CD4-positive, CD25-positive, alpha-beta regulatory T cell (primary cell): ENCODE data around the gene B4GALT2. TPM values are rescaled to one million over a fixed set of nuclear protein-coding genes. Genes with fewer than 3 reads are reported as not detected.

Experiments
- ATAC-seq, 2 donors: fragments of 150-1000 bp; cut with Tn5 transposase; one replicate each; pipeline ENCODE4 v1.10.0; 2021; ENCODE audit warnings: low read depth in 2 of 2, moderate number of reproducible peaks in 2 of 2, moderate library complexity in 1 of 2
- DNase-seq, 3 donors: peaks; one replicate each; pipeline versions ENCODE4 v3.0.0 to v3.0.0-alpha.2; 2012 to 2022; ENCODE audit warnings: mixed read lengths in 1 of 3
- H3K27ac ChIP-seq: one replicate; pipeline ENCODE4 v1.7.0; 2013; ENCODE audit warnings: mild to moderate bottlenecking, low read length; ENCODE audit not compliant: insufficient read depth, poor library complexity, severe bottlenecking
- H3K27me3 ChIP-seq: one replicate; pipeline ENCODE4 v1.7.0; 2013; ENCODE audit warnings: low read length; ENCODE audit not compliant: control insufficient read depth, insufficient read depth
- H3K36me3 ChIP-seq: one replicate; pipeline ENCODE4 v1.7.0; 2013; ENCODE audit warnings: mild to moderate bottlenecking, low read length, moderate library complexity; ENCODE audit not compliant: control insufficient read depth, insufficient read depth
- H3K4me1 ChIP-seq: 2 replicates; pipeline ENCODE4 v1.7.0; 2013; ENCODE audit warnings: mild to moderate bottlenecking, low read length; ENCODE audit not compliant: insufficient read depth, control insufficient read depth, poor library complexity, severe bottlenecking
- H3K4me3 ChIP-seq: one replicate; pipeline ENCODE4 v1.7.0; 2013; ENCODE audit warnings: low read depth, mild to moderate bottlenecking, low read length, moderate library complexity
- H3K9me3 ChIP-seq, 2 experiments: 1 replicate in 1 of 2; 2 replicates in 1 of 2; pipeline ENCODE4 v1.7.0; 2013; ENCODE audit warnings: low read length in 2 of 2, mild to moderate bottlenecking in 1 of 2, moderate library complexity in 1 of 2; ENCODE audit not compliant: control insufficient read depth in 2 of 2
- H3K27ac Mint-ChIP-seq, 3 donors: one replicate each; pipeline ENCODE4 v1.8.0; 2020 to 2022; ENCODE audit warnings: mild to moderate bottlenecking in 3 of 3, mixed read lengths in 3 of 3, moderate library complexity in 2 of 3
- H3K27me3 Mint-ChIP-seq: one replicate; pipeline ENCODE4 v1.8.0; 2022; ENCODE audit warnings: mild to moderate bottlenecking, mixed read lengths
- H3K36me3 Mint-ChIP-seq: one replicate; pipeline ENCODE4 v1.8.0; 2020; ENCODE audit warnings: mixed read lengths
- H3K4me1 Mint-ChIP-seq, 4 donors: one replicate each; pipeline ENCODE4 v1.8.0; 2020 to 2022; ENCODE audit warnings: mixed read lengths in 4 of 4, mild to moderate bottlenecking in 1 of 4
- H3K4me3 Mint-ChIP-seq, 4 donors: one replicate each; pipeline ENCODE4 v1.8.0; 2020 to 2022; ENCODE audit warnings: mild to moderate bottlenecking in 4 of 4, mixed read lengths in 4 of 4, moderate library complexity in 3 of 4
- H3K9me3 Mint-ChIP-seq, 7 donors: one replicate each; pipeline ENCODE4 v1.8.0; 2020 to 2022; ENCODE audit warnings: mixed read lengths in 7 of 7, mild to moderate bottlenecking in 3 of 7, moderate library complexity in 2 of 7
- polyA plus RNA-seq, 4 donors: library from polyadenylated mRNA; unstranded; fragments of 300-500 nt; fragmentation: Illumina TruSeq; gene quantifications; one replicate each; pipeline ENCODE4 v1.2.3, GENCODE V29; 2021
- total RNA-seq: library from RNA; stranded (reverse); gene quantifications from one replicate; pipeline ENCODE4 v1.2.3, GENCODE V29; 2022

B4GALT2 gene
- total and polyA plus RNA-seq, 5 donors from 2014 or later: 0.20 to 0.86 (median 0.32) TPM

DNA sequence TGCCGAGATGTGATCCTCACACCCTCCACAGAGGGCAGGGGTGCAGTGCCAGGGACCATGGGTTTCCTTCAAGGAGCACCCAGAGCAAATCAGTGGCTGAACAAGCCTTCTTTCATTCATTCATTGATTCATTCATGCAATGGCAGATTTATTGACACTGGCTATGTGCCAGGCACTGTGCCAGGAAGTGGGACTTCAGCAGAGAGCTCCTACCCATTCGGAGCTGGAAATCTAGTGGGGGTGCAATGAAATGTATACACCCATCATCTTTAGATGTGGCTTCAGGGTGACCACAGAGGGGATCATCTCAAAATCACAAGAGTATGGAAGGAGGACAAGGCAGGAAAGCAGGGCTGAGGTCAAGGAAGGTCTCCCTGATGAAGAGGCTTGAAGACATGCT, 33.4 kb downstream of the B4GALT2 start:
- Histone ChIP-seq H3K27ac (no peak overlapping the region), H3K27me3 (no peaks in the 10 kb centered on the region), H3K4me3 (no peak overlapping the region), H3K36me3 (no peaks in the 10 kb centered on the region), H3K4me1 (no peaks in the 10 kb centered on the region), H3K9me3 (no peaks in the 10 kb centered on the region)
- no peak overlapping the region for H3K4me3 Mint-ChIP-seq
- ATAC-seq (no peak), DNase-seq (no peak)
- peak overlapping the region in 1 of 3 donors; percentile 3 for H3K27ac Mint-ChIP-seq
- peaks cover 0 to 4% (median 0%) of the 10 kb centered on the region in 4 donors for H3K4me1 Mint-ChIP-seq
- H3K27me3 Mint-ChIP-seq: peaks cover 5% of the 10 kb centered on the region
- no peaks in the 10 kb centered on the region for H3K9me3 Mint-ChIP-seq
- H3K36me3 Mint-ChIP-seq: no peaks in the 10 kb centered on the region

DNA sequence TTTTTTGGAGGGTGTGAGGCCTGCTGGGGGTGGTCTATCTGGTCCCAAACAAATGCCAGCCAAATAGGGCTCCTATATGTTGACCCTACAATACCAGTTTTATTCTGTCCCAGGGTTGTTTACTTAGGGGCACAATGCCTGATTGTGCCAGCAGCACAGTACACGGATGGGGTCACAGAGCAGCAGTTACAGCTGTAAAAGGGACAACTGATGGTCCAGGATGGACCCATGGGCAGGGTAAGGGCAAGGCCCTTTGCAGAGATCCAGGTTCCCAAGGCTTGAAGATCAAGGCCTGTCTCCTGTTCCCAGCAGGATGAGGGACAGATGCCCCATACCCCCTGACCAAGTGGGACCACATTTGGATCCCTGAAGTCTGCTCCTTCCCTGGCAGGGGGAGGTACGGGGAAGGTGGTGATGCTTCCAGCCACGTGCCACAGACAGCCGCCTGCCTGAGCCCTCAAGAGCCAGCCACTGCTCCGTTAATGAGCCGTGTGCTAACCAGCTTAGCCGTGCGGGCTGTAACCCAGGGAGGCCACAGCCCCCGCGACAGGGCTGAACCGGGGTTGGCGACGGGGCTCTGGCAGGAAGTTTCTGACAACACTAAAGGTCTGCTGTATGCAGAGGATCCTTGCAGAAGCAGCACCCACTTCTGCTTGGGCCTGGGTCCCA, 34.1 kb downstream of the B4GALT2 start:
- Mint-ChIP-seq H3K36me3 (no peaks in the 10 kb centered on the region), H3K4me3 (no peak overlapping the region), H3K4me1 (peaks cover 0 to 3% (median 0%) of the 10 kb centered on the region in 4 donors), H3K9me3 (no peaks in the 10 kb centered on the region), H3K27ac (no peak overlapping the region), H3K27me3 (peaks cover 5% of the 10 kb centered on the region)
- Histone ChIP-seq H3K27me3 (no peaks in the 10 kb centered on the region), H3K4me3 (no peak overlapping the region), H3K36me3 (no peaks in the 10 kb centered on the region), H3K27ac (no peak overlapping the region), H3K9me3 (no peaks in the 10 kb centered on the region), H3K4me1 (no peaks in the 10 kb centered on the region)
- ATAC-seq (no peak), DNase-seq (no peak)

DNA sequence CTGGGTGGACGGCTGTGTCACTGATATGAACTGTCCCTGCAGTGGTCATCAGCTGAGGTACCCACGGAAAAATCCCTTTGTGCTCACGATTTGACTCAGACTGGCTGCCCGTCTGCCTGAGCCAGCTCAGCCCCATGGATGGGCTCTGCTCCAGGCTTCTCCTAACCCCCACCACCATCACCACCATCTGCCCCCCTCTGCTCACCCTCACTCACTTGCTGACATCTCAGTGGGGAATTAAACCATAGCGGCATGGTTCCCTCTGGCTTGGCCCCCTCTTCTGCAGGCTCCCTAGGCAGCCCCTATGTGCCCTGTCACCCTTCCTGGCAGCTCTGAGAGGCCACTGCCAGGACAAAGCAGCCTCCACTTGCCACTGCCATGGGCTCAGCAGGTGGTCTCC, 34.9 kb downstream of the B4GALT2 start:
- Mint-ChIP-seq H3K27ac (no peak overlapping the region), H3K36me3 (no peaks in the 10 kb centered on the region), H3K27me3 (peaks cover 5% of the 10 kb centered on the region), H3K4me1 (peaks cover 0 to 2% (median 0%) of the 10 kb centered on the region in 4 donors), H3K4me3 (no peak overlapping the region), H3K9me3 (no peaks in the 10 kb centered on the region)
- no peak for ATAC-seq
- Histone ChIP-seq H3K4me3 (no peak overlapping the region), H3K27me3 (no peaks in the 10 kb centered on the region), H3K27ac (no peak overlapping the region), H3K36me3 (no peaks in the 10 kb centered on the region), H3K9me3 (no peaks in the 10 kb centered on the region), H3K4me1 (no peaks in the 10 kb centered on the region)
- no peak for DNase-seq

DNA sequence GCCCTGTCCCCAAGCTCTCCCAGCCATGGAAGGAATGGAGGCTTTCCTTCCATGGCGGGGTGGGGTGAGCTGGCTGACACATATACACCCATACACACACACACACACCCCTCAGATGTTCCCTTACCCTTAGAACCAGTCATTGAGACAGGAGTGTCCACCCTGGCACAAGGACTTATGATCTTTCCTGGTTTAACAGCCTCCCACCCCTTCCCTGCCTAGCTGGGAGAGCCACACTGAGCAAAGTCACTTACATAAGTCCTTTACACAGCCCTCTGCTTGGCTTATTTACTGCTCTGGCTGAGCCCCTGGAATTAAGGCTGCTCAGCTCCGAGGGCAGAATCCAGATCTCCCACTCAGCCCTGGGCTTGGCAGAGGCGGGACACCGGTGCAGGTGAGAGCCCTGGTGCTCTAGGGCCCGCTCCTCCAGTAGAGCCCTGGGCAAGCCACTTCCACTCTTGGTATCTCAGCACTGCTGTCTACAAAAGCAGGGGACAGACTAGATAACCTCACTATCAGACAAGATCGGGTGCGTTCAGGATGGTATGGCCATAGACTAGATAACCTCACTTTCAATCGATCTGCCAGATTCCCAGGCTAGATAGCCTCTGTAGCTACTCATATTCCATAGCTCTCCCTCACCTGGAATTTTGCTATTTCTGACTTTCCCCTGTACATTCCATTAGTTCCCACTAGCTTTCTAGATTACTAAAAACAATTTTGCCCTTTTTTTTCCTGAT, 35.5 kb downstream of the B4GALT2 start:
- no peaks in the 10 kb centered on the region for H3K9me3 ChIP-seq
- no peak overlapping the region for H3K4me3 Mint-ChIP-seq
- DNase-seq: no peak
- no peak overlapping the region for H3K27ac Mint-ChIP-seq
- H3K27ac ChIP-seq: no peak overlapping the region
- H3K36me3 ChIP-seq: no peaks in the 10 kb centered on the region
- peaks cover 5% of the 10 kb centered on the region for H3K27me3 Mint-ChIP-seq
- H3K9me3 Mint-ChIP-seq: no peaks in the 10 kb centered on the region
- H3K4me1 Mint-ChIP-seq: peaks cover 0 to 2% (median 0%) of the 10 kb centered on the region in 4 donors
- no peaks in the 10 kb centered on the region for H3K4me1 ChIP-seq
- H3K27me3 ChIP-seq: no peaks in the 10 kb centered on the region
- ATAC-seq: no peak
- no peaks in the 10 kb centered on the region for H3K36me3 Mint-ChIP-seq
- H3K4me3 ChIP-seq: no peak overlapping the region

DNA sequence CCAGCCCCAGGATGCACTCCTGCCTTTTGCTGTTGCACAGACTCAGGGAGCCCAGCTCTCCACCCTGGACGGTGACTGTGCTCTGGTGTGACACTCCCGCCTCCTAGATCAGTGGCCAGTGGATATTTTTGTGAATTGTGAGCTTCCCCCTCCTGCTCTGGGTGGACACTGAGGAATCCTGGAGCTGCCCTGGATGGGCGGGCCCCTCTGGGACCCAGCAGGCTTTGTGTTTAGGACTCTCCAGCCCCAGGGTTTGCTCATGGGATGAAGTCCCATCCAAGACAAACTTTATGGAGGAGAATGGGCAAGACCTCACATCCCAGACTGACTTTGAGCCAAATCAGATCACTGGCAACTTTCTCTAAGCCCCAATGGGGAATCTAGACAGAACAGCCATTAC, 36.2 kb downstream of the B4GALT2 start:
- ATAC-seq (no peak), DNase-seq (no peak)
- Histone ChIP-seq H3K27ac (no peak overlapping the region), H3K4me1 (no peaks in the 10 kb centered on the region), H3K36me3 (no peaks in the 10 kb centered on the region), H3K9me3 (no peaks in the 10 kb centered on the region), H3K4me3 (no peak overlapping the region), H3K27me3 (no peaks in the 10 kb centered on the region)
- H3K27ac Mint-ChIP-seq: no peak overlapping the region
- no peaks in the 10 kb centered on the region for H3K36me3 Mint-ChIP-seq
- no peaks in the 10 kb centered on the region for H3K9me3 Mint-ChIP-seq
- H3K4me1 Mint-ChIP-seq: peaks cover 0 to 2% (median 0%) of the 10 kb centered on the region in 4 donors
- no peak overlapping the region for H3K4me3 Mint-ChIP-seq
- H3K27me3 Mint-ChIP-seq: peaks cover 5% of the 10 kb centered on the region

DNA sequence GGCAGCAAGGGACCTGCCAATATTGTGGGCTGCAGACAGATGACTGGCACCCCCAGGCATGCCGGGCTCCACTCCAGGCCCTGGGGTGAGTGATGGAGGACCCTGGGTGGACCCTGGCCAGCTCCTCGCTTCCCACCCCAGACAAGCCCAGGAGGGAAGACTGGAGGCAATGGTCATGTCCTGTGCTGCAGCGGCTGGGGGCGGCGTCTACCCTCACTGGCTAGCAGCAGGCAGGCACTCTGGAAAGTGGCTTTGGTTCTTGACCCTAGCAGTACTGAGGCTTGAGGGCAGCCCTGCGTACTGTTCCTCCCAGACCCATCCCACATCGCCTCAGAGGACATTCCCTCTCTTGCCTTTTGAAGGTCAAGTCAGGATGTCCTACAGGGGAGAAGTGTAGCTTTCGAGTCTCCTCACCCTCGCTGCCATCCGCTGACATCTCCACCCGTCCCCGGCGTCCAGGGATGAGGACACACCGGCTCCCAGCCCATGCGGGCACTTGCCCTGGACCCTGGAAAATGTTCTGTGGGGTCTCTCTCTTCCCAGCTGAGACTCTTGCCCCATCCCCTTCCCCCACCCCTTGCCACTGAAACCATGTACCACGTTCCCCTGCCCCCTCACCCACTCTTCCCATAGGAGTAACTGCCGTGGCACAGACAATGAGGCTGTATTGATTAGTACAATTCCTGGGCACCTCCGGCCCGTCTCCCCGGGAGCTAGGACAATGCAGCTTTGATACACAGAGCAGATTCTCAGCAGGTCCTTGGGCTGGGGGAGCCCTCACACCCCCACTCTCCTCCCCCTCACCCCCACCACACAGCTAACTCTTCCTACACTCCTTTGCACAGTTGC, 37.3 kb downstream of the B4GALT2 start:
- H3K27me3 ChIP-seq: no peaks in the 10 kb centered on the region
- H3K4me1 ChIP-seq: no peaks in the 10 kb centered on the region
- no peaks in the 10 kb centered on the region for H3K9me3 Mint-ChIP-seq
- no peak for DNase-seq
- no peak overlapping the region for H3K4me3 ChIP-seq
- no peaks in the 10 kb centered on the region for H3K36me3 Mint-ChIP-seq
- no peak overlapping the region for H3K27ac ChIP-seq
- peaks cover 5% of the 10 kb centered on the region for H3K27me3 Mint-ChIP-seq
- no peak overlapping the region for H3K27ac Mint-ChIP-seq
- H3K4me1 Mint-ChIP-seq: peaks cover 0 to 2% (median 0%) of the 10 kb centered on the region in 4 donors
- peak in 1 of 2 donors; percentile 15 for ATAC-seq
- no peaks in the 10 kb centered on the region for H3K9me3 ChIP-seq
- no peak overlapping the region for H3K4me3 Mint-ChIP-seq
- no peaks in the 10 kb centered on the region for H3K36me3 ChIP-seq

DNA sequence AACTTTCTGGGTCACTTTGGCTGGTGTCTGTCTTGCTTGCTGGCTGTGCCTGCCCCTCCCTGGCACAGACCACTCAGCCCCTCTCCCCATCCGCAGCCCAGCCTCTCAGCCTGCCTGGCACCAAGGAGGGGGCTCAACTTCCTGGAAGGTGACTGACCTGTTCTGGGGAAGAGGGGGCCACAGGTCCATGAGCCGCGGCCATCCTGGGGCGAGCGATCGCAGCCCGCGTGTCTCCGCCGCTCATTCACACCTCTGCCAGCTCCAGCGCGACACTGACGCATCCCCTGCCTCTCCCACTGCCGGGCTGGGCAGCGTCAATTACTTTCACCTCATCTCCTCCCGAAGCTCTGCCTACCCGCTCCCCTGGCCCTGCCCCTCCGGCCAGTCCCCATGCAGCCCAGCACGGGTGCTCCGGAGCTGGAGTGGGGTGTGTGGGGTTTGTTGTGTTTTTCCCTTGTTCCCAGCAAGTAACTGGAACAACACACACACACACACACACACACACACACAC, 37.9 kb downstream of the B4GALT2 start:
- no peak for ATAC-seq
- Histone ChIP-seq H3K4me1 (no peaks in the 10 kb centered on the region), H3K27ac (no peak overlapping the region), H3K36me3 (no peaks in the 10 kb centered on the region), H3K27me3 (no peaks in the 10 kb centered on the region), H3K4me3 (no peak overlapping the region), H3K9me3 (no peaks in the 10 kb centered on the region)
- Mint-ChIP-seq H3K9me3 (no peaks in the 10 kb centered on the region), H3K27me3 (peaks cover 5% of the 10 kb centered on the region), H3K4me3 (no peak overlapping the region), H3K36me3 (no peaks in the 10 kb centered on the region), H3K27ac (no peak overlapping the region), H3K4me1 (peaks cover 0 to 2% (median 0%) of the 10 kb centered on the region in 4 donors)
- no peak for DNase-seq
